Suprapubic skin (tissue), 4 donors: Measurements from ENCODE around the gene MRPS35.

Experiments
- POLR2A ChIP-seq, 2 donors: fragments of 450-650 bp; IDR thresholded peaks; one replicate each; pipeline ENCODE4 v1.6.1; 2017; ENCODE audit warnings: antibody characterized with exemption in 2 of 2, mild to moderate bottlenecking in 2 of 2, moderate library complexity in 2 of 2
- POLR2AphosphoS5 ChIP-seq, 3 donors: sonication (generic); formaldehyde crosslinking; IDR thresholded peaks; one replicate each; pipeline ENCODE4 v1.6.1; 2017; ENCODE audit warnings: antibody characterized with exemption in 3 of 3
- TF ChIP-seq, protein P1 (sequence below), 2 donors: fragments of 200-600 bp in 1 of 2; fragments of 450-650 bp in 1 of 2; sonication (generic) in 1 of 2; IDR thresholded peaks; one replicate each; pipeline ENCODE4 v1.5.1; 2016 to 2019; ENCODE audit warnings: antibody characterized with exemption in 2 of 2, mild to moderate bottlenecking in 1 of 2, moderate library complexity in 1 of 2

DNA sequence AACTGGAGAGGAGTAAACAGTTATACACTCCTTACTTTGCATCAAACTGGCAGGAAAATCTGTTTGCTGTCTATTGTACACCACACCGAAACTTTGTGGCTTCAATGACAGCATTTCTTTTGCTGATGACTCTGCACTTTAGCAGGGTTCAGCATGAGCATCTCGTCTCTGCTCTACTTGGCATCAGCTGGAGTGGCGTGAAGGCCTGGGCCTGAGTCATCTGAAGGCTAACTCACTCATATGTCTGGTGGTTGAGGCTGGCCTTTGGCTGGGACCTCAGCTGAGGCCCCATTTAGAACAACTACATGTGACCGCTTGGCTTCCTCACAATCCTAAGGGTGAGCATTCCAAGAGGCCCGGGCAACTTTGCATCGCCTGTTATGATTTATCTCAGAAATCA is 43.1 kb upstream of the MRPS35 start:
- TF ChIP-seq, protein P1, sequence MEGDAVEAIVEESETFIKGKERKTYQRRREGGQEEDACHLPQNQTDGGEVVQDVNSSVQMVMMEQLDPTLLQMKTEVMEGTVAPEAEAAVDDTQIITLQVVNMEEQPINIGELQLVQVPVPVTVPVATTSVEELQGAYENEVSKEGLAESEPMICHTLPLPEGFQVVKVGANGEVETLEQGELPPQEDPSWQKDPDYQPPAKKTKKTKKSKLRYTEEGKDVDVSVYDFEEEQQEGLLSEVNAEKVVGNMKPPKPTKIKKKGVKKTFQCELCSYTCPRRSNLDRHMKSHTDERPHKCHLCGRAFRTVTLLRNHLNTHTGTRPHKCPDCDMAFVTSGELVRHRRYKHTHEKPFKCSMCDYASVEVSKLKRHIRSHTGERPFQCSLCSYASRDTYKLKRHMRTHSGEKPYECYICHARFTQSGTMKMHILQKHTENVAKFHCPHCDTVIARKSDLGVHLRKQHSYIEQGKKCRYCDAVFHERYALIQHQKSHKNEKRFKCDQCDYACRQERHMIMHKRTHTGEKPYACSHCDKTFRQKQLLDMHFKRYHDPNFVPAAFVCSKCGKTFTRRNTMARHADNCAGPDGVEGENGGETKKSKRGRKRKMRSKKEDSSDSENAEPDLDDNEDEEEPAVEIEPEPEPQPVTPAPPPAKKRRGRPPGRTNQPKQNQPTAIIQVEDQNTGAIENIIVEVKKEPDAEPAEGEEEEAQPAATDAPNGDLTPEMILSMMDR (IDR thresholded peaks at IDR 0.05) = no peak
- TF ChIP-seq POLR2A (IDR thresholded peaks at IDR 0.05) = no peak
- no peak for TF ChIP-seq POLR2AphosphoS5 (IDR thresholded peaks at IDR 0.05)
